GM12873 (cell line): ENCODE measurements around the gene CLDN6.

Source experiments
- CTCF ChIP-seq: IDR thresholded peaks from 2 replicates; pipeline ENCODE4 v1.5.1; 2012; ENCODE audit warnings: low read depth, mild to moderate bottlenecking, moderate library complexity, low read length, control low read depth; ENCODE audit not compliant: insufficient read depth; ENCODE audit errors: missing control alignments

The CLDN6 gene

GRCh38 chr16:3060339-3061127 lies 42.5 kb upstream of the CLDN6 start:
- TF ChIP-seq CTCF: no peak

GRCh38 chr16:3059723-3060242 lies 41.8 kb upstream of the CLDN6 start:
- TF ChIP-seq CTCF: no peak

- peak; percentile 77 for TF ChIP-seq CTCF
These were observed 41.2 kb upstream of the CLDN6 start for GRCh38 chr16:3059041-3059722.

- TF ChIP-seq CTCF: peak; percentile 51
These were observed 40.4 kb upstream of the CLDN6 start for GRCh38 chr16:3058139-3059030.

- TF ChIP-seq CTCF: no peak
These were observed 39.5 kb upstream of the CLDN6 start for GRCh38 chr16:3057181-3058138.

GRCh38 chr16:3056336-3057180 lies 38.6 kb upstream of the CLDN6 start:
- no peak for TF ChIP-seq CTCF
